Osteoblast (primary cell): ENCODE measurements around the gene ABCB8. TPM values are rescaled to one million over a fixed set of nuclear protein-coding genes. Genes with fewer than 3 reads are reported as not detected.
A peak's percentile ranks its signal among the peaks of the same experiment; 100 is the strongest.

Experiments
- DNase-seq: peaks from one replicate; pipeline ENCODE4 v3.0.0; 2011; ENCODE audit warnings: low spot score, mixed read lengths; ENCODE audit not compliant: insufficient read length; ENCODE audit errors: missing footprints
- H2AFZ ChIP-seq: 2 replicates; pipeline ENCODE4 v1.6.0; 2011; ENCODE audit warnings: mild to moderate bottlenecking, low read length
- H3K27ac ChIP-seq: 2 replicates; pipeline ENCODE4 v1.5.1; 2011; ENCODE audit warnings: mild to moderate bottlenecking, low read depth, low read length, moderate library complexity
- H3K27me3 ChIP-seq: 2 replicates; pipeline ENCODE4 v1.6.0; 2012; ENCODE audit warnings: mild to moderate bottlenecking, control low read depth, inconsistent platforms, low read length, moderate library complexity; ENCODE audit not compliant: insufficient read depth
- H3K36me3 ChIP-seq: 2 replicates; pipeline ENCODE4 v1.5.1; 2011; ENCODE audit warnings: mild to moderate bottlenecking, low read length, control low read depth, moderate library complexity; ENCODE audit not compliant: insufficient read depth
- H3K4me1 ChIP-seq: 2 replicates; pipeline ENCODE4 v1.5.1; 2011; ENCODE audit warnings: mild to moderate bottlenecking, low read length, control low read depth, moderate library complexity; ENCODE audit not compliant: insufficient read depth
- H3K4me2 ChIP-seq: 2 replicates; pipeline ENCODE4 v1.6.0; 2011; ENCODE audit warnings: mild to moderate bottlenecking, low read length; ENCODE audit not compliant: insufficient read depth
- H3K4me3 ChIP-seq: fragments of 200-600 bp; sonication (generic); 3 replicates; pipeline ENCODE4 v1.5.1; 2012; ENCODE audit warnings: mild to moderate bottlenecking, low read length, inconsistent platforms; ENCODE audit not compliant: insufficient read depth
- H3K79me2 ChIP-seq: 2 replicates; pipeline ENCODE4 v1.6.0; 2012; ENCODE audit warnings: mild to moderate bottlenecking, low read length, control low read depth, inconsistent platforms; ENCODE audit not compliant: insufficient read depth
- H3K9me3 ChIP-seq: 2 replicates; pipeline ENCODE4 v1.5.1; 2011; ENCODE audit warnings: low read depth, low read length, control low read depth
- H4K20me1 ChIP-seq: 2 replicates; pipeline ENCODE4 v1.6.0; 2012; ENCODE audit warnings: mild to moderate bottlenecking, low read length, control low read depth; ENCODE audit not compliant: insufficient read depth
- total RNA-seq: library from RNA; depleted of rRNA; stranded (reverse); fragments of >200 nt; gene quantifications from 2 replicates; pipeline ENCODE4 v1.2.3, GENCODE V29; 2012
- TF ChIP-seq, protein P1 (sequence below): IDR thresholded peaks from 2 replicates; pipeline ENCODE4 v1.5.1; 2011; ENCODE audit warnings: mild to moderate bottlenecking, low read depth, low read length, moderate library complexity; ENCODE audit errors: extremely low read depth

ABCB8 gene
- total RNA-seq, 1 donor: 32.6 TPM

DNA sequence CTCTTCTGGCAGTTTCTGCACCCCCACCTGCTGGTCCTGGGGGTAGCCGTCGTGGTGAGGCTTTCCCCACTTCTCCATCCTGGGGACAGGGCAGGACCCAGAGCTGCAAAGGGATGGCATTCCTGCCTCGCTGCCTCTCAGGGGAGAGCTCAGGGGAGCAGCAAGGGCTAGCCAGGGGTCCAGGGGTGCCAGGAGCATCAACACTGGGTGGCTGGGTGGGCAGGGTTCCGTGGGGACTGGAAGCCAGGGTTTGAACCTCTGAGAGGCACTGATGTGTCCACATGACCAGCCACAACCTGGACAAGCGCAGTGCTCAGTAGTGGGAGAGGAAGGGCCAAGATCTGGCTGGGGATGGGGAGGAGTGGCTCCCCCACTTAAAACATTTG, 5.6 kb downstream of the ABCB8 start:
- H4K20me1 ChIP-seq: no peaks in the 10 kb centered on the region
- H3K79me2 ChIP-seq: peaks cover 14% of the 10 kb centered on the region
- peaks cover 26% of the 10 kb centered on the region for H3K36me3 ChIP-seq
- H3K4me2 ChIP-seq: no peak overlapping the region
- no peak overlapping the region for H3K27ac ChIP-seq
- peaks cover 8% of the 10 kb centered on the region for H3K4me1 ChIP-seq
- H3K27me3 ChIP-seq: no peaks in the 10 kb centered on the region
- no peak overlapping the region for H3K4me3 ChIP-seq
- DNase-seq: no peak
- no peak overlapping the region for H2AFZ ChIP-seq
- H3K9me3 ChIP-seq: no peaks in the 10 kb centered on the region
- TF ChIP-seq, protein P1, sequence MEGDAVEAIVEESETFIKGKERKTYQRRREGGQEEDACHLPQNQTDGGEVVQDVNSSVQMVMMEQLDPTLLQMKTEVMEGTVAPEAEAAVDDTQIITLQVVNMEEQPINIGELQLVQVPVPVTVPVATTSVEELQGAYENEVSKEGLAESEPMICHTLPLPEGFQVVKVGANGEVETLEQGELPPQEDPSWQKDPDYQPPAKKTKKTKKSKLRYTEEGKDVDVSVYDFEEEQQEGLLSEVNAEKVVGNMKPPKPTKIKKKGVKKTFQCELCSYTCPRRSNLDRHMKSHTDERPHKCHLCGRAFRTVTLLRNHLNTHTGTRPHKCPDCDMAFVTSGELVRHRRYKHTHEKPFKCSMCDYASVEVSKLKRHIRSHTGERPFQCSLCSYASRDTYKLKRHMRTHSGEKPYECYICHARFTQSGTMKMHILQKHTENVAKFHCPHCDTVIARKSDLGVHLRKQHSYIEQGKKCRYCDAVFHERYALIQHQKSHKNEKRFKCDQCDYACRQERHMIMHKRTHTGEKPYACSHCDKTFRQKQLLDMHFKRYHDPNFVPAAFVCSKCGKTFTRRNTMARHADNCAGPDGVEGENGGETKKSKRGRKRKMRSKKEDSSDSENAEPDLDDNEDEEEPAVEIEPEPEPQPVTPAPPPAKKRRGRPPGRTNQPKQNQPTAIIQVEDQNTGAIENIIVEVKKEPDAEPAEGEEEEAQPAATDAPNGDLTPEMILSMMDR: no peak

DNA sequence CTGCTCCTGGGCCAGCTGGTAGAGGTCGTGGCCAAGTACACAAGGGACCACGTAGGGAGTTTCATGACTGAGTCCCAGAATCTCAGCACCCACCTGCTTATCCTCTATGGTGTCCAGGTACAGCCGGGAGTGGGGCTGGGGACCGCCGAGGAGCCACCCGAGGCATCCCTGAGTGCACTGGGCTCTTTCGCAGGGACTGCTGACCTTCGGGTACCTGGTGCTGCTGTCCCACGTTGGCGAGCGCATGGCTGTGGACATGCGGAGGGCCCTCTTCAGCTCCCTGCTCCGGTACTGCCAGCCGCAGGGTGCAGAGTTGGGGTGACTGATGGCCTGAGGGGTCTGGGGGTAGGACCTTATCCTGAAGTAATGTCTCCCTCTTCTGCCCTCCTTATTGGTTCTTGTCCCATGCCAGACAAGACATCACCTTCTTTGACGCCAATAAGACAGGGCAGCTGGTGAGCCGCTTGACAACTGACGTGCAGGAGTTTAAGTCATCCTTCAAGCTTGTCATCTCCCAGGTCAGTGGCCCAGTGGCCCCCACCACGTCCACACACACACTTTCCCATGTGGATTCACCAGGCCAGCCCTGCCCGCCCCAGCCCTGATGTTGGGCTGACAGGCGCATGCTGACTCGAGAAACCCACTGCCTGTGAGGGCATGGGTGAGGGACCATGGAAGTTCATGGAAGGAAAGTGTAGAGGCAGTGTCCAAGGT, 6.2 kb downstream of the ABCB8 start:
- Histone ChIP-seq H3K27me3 (no peaks in the 10 kb centered on the region), H4K20me1 (no peaks in the 10 kb centered on the region), H3K27ac (no peak overlapping the region), H3K36me3 (peaks cover 26% of the 10 kb centered on the region), H3K4me3 (no peak overlapping the region), H3K9me3 (no peaks in the 10 kb centered on the region), H3K79me2 (peaks cover 12% of the 10 kb centered on the region), H2AFZ (no peak overlapping the region), H3K4me1 (peaks cover 12% of the 10 kb centered on the region), H3K4me2 (no peak overlapping the region)
- no peak for DNase-seq
- TF ChIP-seq, protein P1: no peak

DNA sequence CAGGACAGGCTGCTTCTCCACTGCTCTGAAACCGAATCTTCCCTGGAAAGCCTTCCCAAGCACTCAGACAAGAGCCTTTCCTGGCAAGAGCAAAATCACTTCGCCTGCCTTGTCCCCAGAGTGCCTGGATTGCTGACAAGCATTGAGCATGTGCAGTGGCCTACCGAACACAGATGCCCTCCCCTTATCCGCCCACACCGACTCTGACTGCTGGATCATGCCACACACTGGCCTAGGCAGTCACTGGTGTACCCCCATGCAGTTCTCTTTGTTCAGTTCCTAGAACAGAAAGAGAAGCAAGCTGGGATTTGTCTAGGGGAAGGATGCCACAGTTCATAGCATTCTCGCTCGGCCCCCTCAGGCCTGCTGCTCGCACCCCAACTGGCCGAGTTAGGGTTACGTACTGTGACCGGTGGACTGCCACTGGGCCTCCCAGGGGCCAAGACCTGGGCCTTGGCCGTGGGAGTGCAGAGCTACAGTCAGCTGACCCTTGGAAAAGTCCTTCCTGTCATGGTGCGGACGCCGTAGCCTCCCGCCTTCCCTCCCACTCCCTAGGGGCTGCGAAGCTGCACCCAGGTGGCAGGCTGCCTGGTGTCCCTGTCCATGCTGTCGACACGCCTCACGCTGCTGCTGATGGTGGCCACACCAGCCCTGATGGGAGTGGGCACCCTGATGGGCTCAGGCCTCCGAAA, 6.9 kb downstream of the ABCB8 start:
- H3K9me3 ChIP-seq: no peaks in the 10 kb centered on the region
- TF ChIP-seq, protein P1: no peak
- H3K4me2 ChIP-seq: no peak overlapping the region
- H3K4me3 ChIP-seq: no peak overlapping the region
- H3K27me3 ChIP-seq: no peaks in the 10 kb centered on the region
- peaks cover 8% of the 10 kb centered on the region for H3K79me2 ChIP-seq
- peak; percentile 80 for DNase-seq
- no peak overlapping the region for H2AFZ ChIP-seq
- H3K36me3 ChIP-seq: peaks cover 26% of the 10 kb centered on the region
- no peaks in the 10 kb centered on the region for H4K20me1 ChIP-seq
- no peak overlapping the region for H3K27ac ChIP-seq
- H3K4me1 ChIP-seq: peaks cover 18% of the 10 kb centered on the region

DNA sequence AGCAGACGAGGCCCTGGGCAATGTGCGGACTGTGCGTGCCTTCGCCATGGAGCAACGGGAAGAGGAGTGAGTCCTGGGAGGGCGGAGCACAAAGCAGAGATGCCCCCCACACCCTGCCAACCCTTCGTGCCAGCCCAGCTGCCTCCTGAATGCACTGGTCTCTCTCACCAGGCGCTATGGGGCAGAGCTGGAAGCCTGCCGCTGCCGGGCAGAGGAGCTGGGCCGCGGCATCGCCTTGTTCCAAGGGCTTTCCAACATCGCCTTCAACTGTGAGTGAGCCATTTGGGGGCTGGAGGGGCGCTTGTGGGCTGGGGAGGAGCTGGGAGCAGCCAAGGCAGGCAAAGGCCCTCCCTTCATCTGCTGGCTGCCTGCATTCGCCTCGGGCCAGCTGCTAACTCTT, 7.7 kb downstream of the ABCB8 start:
- H3K9me3 ChIP-seq: no peaks in the 10 kb centered on the region
- H3K4me3 ChIP-seq: no peak overlapping the region
- peaks cover 6% of the 10 kb centered on the region for H3K79me2 ChIP-seq
- H2AFZ ChIP-seq: no peak overlapping the region
- DNase-seq: no peak
- H3K36me3 ChIP-seq: peaks cover 26% of the 10 kb centered on the region
- no peaks in the 10 kb centered on the region for H4K20me1 ChIP-seq
- no peak overlapping the region for H3K4me2 ChIP-seq
- no peaks in the 10 kb centered on the region for H3K27me3 ChIP-seq
- H3K4me1 ChIP-seq: peaks cover 18% of the 10 kb centered on the region
- no peak overlapping the region for H3K27ac ChIP-seq
- TF ChIP-seq, protein P1: no peak
